Fibroblast of lung (primary cell): ENCODE data around the gene DNAH17. TPM values are rescaled to one million over a fixed set of nuclear protein-coding genes. Genes with fewer than 3 reads are reported as not detected.

ENCODE experiments used
- DNase-seq, 2 donors: peaks; one replicate each; pipeline versions ENCODE4 v3.0.0 to v3.0.0-alpha.2; 2010; ENCODE audit warnings: low read depth in 2 of 2
- H2AFZ ChIP-seq: 2 replicates; pipeline ENCODE4 v1.5.1; 2012; ENCODE audit warnings: low read length, control low read depth, inconsistent platforms
- H3K27ac ChIP-seq: 2 replicates; pipeline ENCODE4 v1.5.1; 2011; ENCODE audit warnings: low read length, control low read depth; ENCODE audit not compliant: insufficient read depth
- H3K27me3 ChIP-seq: 2 replicates; pipeline ENCODE4 v1.5.1; 2011; ENCODE audit warnings: mild to moderate bottlenecking, low read length; ENCODE audit not compliant: control insufficient read depth, insufficient read depth
- H3K36me3 ChIP-seq: 2 replicates; pipeline ENCODE4 v1.5.1; 2011; ENCODE audit warnings: low read length; ENCODE audit not compliant: control insufficient read depth, insufficient read depth
- H3K4me1 ChIP-seq: 2 replicates; pipeline ENCODE4 v1.5.1; 2011; ENCODE audit warnings: low read length; ENCODE audit not compliant: control insufficient read depth, insufficient read depth; ENCODE audit errors: extremely low read depth
- H3K4me2 ChIP-seq: 2 replicates; pipeline ENCODE4 v1.5.1; 2011; ENCODE audit warnings: low read length, control low read depth; ENCODE audit not compliant: insufficient read depth; ENCODE audit errors: extremely low read depth
- H3K4me3 ChIP-seq, 4 experiments: fragments of 200-600 bp in 1 of 4; sonication (generic) in 1 of 4; replicated peaks in 1 of 4; 2 replicates each; pipeline ENCODE4 v1.5.1; 2011 to 2016; ENCODE audit warnings: low read length in 4 of 4, low read depth in 3 of 4, mild to moderate bottlenecking in 3 of 4, control low read depth in 2 of 4, inconsistent platforms in 1 of 4, mixed read lengths in 1 of 4; ENCODE audit not compliant: insufficient read depth in 1 of 4; ENCODE audit errors: control extremely low read depth in 1 of 4
- H3K79me2 ChIP-seq: 2 replicates; pipeline ENCODE4 v1.5.1; 2012; ENCODE audit warnings: mild to moderate bottlenecking, low read length, inconsistent platforms; ENCODE audit not compliant: control insufficient read depth, insufficient read depth
- H3K9ac ChIP-seq: 2 replicates; pipeline ENCODE4 v1.5.1; 2011; ENCODE audit warnings: mild to moderate bottlenecking, low read length, control low read depth; ENCODE audit not compliant: insufficient read depth
- H3K9me3 ChIP-seq: 2 replicates; pipeline ENCODE4 v1.5.1; 2012; ENCODE audit warnings: low read depth, low read length; ENCODE audit not compliant: control insufficient read depth, insufficient read depth
- H4K20me1 ChIP-seq: 2 replicates; pipeline ENCODE4 v1.5.1; 2011; ENCODE audit warnings: low read length; ENCODE audit not compliant: control insufficient read depth, insufficient read depth; ENCODE audit errors: extremely low read depth
- EZH2 ChIP-seq: IDR thresholded peaks from 2 replicates; pipeline ENCODE4 v1.5.1; 2012; ENCODE audit warnings: low read length, control low read depth, mild to moderate bottlenecking; ENCODE audit errors: missing control alignments
- polyA plus RNA-seq, 2 donors: library from polyadenylated mRNA; depleted of rRNA in 1 of 2; stranded (reverse) in 1 of 2; unstranded in 1 of 2; fragments of >200 nt; gene quantifications; 2 replicates each; pipeline ENCODE4 v1.2.1, GENCODE V29; 2011 to 2012; ENCODE audit warnings: missing spikeins in 1 of 2
- total RNA-seq: library from RNA; depleted of rRNA; stranded (reverse); fragments of >200 nt; gene quantifications from 2 replicates; pipeline ENCODE4 v1.2.1, GENCODE V29; 2014
- TF ChIP-seq, protein P1 (sequence below), 2 donors: IDR thresholded peaks in 1 of 2; conservative IDR thresholded peaks in 1 of 2; 1 replicate in 1 of 2; 2 replicates in 1 of 2; pipeline ENCODE4 v1.5.1; 2011 to 2012; ENCODE audit warnings: low read length in 2 of 2, control low read depth in 1 of 2, inconsistent platforms in 1 of 2, low read depth in 1 of 2, mild to moderate bottlenecking in 1 of 2

DNAH17 gene
- total and polyA plus RNA-seq, 2 donors (not counting 1 experiment from before 2014, with no cell fraction given): not detected

DNA sequence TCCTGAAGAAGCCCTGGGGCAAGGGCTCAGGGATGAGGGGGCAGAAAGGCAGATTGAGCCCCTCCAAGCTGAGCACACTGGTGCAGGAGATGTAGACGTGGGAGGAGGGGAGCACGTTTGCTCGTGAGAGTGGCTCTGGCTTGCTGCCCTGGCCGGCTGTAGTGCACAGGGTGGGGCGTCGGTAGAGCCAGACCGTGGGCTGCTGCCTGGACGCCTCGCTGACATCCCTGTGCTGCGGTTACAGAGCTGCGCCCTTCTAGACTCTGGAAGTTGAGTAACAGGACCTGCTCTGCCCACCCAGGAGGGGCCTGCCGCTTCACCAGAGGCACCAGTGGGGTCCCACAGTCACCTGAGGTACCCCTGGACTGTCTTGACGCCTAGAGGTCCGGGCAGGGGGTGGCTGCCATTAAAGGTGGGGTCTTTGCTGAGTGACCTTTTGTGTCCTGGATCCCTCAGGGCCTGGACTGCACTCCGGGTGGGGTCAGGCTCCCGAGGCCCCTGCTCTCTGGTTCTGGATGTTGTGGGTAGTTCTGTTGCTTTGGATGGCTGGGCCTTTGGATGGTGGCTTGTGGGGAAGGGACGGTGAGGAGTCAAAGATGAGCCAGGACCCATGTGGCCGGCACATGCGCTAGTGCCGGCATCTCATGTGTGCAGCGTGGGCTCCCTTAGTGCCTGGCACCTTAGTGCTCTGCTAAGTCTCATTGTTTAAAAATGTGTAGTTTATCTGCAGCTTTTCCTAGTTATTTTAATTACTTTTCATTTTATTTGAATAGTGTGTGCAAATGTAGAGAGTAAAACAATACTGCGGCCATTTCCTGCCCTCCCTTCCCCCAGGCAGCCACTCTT lies 157.0 kb downstream of the DNAH17 start:
- Histone ChIP-seq H3K79me2 (peaks cover 5% of the 10 kb centered on the region), H3K27ac (peak overlapping the region; percentile 32), H3K27me3 (no peaks in the 10 kb centered on the region), H3K4me2 (no peak overlapping the region), H3K4me3 (no peak overlapping the region), H3K4me1 (peaks cover 2% of the 10 kb centered on the region), H4K20me1 (no peaks in the 10 kb centered on the region), H3K9me3 (no peaks in the 10 kb centered on the region), H3K9ac (no peak overlapping the region), H3K36me3 (peaks cover 31% of the 10 kb centered on the region), H2AFZ (no peak overlapping the region)
- TF ChIP-seq EZH2: no peak
- TF ChIP-seq, protein P1, sequence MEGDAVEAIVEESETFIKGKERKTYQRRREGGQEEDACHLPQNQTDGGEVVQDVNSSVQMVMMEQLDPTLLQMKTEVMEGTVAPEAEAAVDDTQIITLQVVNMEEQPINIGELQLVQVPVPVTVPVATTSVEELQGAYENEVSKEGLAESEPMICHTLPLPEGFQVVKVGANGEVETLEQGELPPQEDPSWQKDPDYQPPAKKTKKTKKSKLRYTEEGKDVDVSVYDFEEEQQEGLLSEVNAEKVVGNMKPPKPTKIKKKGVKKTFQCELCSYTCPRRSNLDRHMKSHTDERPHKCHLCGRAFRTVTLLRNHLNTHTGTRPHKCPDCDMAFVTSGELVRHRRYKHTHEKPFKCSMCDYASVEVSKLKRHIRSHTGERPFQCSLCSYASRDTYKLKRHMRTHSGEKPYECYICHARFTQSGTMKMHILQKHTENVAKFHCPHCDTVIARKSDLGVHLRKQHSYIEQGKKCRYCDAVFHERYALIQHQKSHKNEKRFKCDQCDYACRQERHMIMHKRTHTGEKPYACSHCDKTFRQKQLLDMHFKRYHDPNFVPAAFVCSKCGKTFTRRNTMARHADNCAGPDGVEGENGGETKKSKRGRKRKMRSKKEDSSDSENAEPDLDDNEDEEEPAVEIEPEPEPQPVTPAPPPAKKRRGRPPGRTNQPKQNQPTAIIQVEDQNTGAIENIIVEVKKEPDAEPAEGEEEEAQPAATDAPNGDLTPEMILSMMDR (conservative IDR thresholded peaks at IDR 0.05 in 1 of 2, IDR thresholded peaks at IDR 0.05 in 1 of 2; ENCODE audit: low read depth in 1 of 2, low read length in 2 of 2): no peak
- DNase-seq: no peak

DNA sequence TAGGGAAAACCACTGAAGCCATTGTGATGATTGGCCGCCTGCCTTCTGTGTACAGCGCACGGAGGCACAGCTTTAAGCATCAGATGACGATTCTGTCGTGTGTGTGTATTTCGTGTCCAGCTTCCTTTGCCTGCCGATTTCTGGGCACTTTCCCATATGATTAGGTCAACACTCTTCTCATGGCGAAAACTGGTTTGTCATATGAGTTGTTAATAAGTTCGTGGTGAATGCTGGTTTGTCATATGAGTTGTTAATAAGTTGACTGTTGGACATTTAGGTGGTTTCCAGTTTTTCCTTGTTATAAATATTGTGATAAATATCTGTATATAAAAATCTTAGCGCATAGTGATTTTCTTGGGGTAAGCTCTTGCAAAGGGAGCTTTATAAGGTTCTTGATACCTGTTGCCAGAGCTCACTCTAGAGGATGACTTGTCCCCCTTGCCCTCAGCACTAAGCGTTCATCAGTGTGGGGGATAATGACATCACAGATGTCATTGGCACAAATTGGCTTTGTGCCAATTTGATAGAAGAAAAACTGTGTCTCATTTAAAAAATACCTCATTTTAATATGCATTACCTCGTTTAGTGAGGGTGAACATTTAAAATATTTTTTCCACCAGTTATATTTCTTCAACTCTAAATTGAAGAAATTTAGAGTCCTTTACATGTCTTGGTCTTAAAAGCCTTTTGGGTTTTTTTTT lies 158.7 kb downstream of the DNAH17 start:
- DNase-seq: no peak
- peaks cover 23% of the 10 kb centered on the region for H3K36me3 ChIP-seq
- H4K20me1 ChIP-seq: no peaks in the 10 kb centered on the region

DNA sequence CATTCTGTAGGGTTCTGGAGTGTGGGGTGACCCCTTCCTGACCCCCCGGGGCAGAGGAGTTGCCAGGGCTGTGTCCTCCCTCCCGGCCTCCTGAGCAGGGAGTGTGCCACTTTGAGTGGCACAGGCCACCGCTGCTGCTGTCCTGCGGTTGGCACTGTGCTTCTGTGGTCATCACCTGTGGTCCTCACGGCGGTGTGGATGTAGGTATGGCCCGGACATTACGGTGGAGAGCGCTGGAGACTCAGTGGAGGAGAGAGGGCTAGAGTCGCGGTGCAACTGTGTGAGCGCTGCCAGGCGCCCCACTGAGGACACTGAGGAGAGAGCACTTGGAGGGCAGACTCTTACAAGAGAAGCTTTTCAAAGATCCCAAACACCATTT lies 159.7 kb downstream of the DNAH17 start:
- Histone ChIP-seq H3K9me3 (no peaks in the 10 kb centered on the region), H3K79me2 (peaks cover 17% of the 10 kb centered on the region), H3K36me3 (peaks cover 28% of the 10 kb centered on the region), H3K4me3 (no peak overlapping the region), H3K4me1 (peaks cover 2% of the 10 kb centered on the region), H3K9ac (no peak overlapping the region), H2AFZ (no peak overlapping the region), H3K27ac (no peak overlapping the region), H3K4me2 (no peak overlapping the region), H4K20me1 (no peaks in the 10 kb centered on the region), H3K27me3 (no peaks in the 10 kb centered on the region)
- TF ChIP-seq EZH2: no peak
- TF ChIP-seq, protein P1 (conservative IDR thresholded peaks at IDR 0.05 in 1 of 2, IDR thresholded peaks at IDR 0.05 in 1 of 2; ENCODE audit: low read depth in 1 of 2, low read length in 2 of 2): no peak
- DNase-seq: no peak

More for the DNA sequence above, 158.7 kb downstream of the DNAH17 start:
- Histone ChIP-seq H3K4me1 (peaks cover 2% of the 10 kb centered on the region), H3K9ac (no peak overlapping the region), H2AFZ (no peak overlapping the region), H3K79me2 (peaks cover 10% of the 10 kb centered on the region), H3K27me3 (no peaks in the 10 kb centered on the region), H3K27ac (no peak overlapping the region), H3K4me2 (no peak overlapping the region), H3K4me3 (no peak overlapping the region), H3K9me3 (no peaks in the 10 kb centered on the region)
- TF ChIP-seq EZH2: no peak
- TF ChIP-seq, protein P1 (conservative IDR thresholded peaks at IDR 0.05 in 1 of 2, IDR thresholded peaks at IDR 0.05 in 1 of 2; ENCODE audit: low read depth in 1 of 2, low read length in 2 of 2): no peak
